ENCODE results near the gene RTTN.

The RTTN gene

GRCh38 chr18:69956057-69956456, 249.4 kb downstream of the RTTN start:
- no peak overlapping the region for H3K4me3 ChIP-seq (ENCODE audit: low read depth in 1 of 2, low read length in 1 of 2)
- H3K27ac ChIP-seq = no peak overlapping the region
- no peaks in the 10 kb centered on the region for H3K36me3 ChIP-seq
- no peak for TF ChIP-seq CTCF (IDR thresholded peaks at IDR 0.05)
- no peaks in the 10 kb centered on the region for H3K27me3 ChIP-seq
- no peaks in the 10 kb centered on the region for H3K9me3 ChIP-seq
- no peaks in the 10 kb centered on the region for H3K4me1 ChIP-seq (ENCODE audit: control insufficient read depth in 1 of 2, insufficient read depth in 1 of 2, low read depth in 1 of 2, low read length in 1 of 2)

- H3K4me3 ChIP-seq (ENCODE audit: low read depth in 1 of 2, low read length in 1 of 2) = no peak overlapping the region
- H3K36me3 ChIP-seq = no peaks in the 10 kb centered on the region
- no peaks in the 10 kb centered on the region for H3K4me1 ChIP-seq (ENCODE audit: control insufficient read depth in 1 of 2, insufficient read depth in 1 of 2, low read depth in 1 of 2, low read length in 1 of 2)
- no peaks in the 10 kb centered on the region for H3K9me3 ChIP-seq
- no peak for TF ChIP-seq CTCF (IDR thresholded peaks at IDR 0.05)
- H3K27me3 ChIP-seq = no peaks in the 10 kb centered on the region
- H3K27ac ChIP-seq = no peak overlapping the region
These were observed 250.6 kb downstream of the RTTN start for GRCh38 chr18:69954719-69955480.

- Histone ChIP-seq H3K4me1 (ENCODE audit: control insufficient read depth in 1 of 2, insufficient read depth in 1 of 2, low read depth in 1 of 2, low read length in 1 of 2) (no peaks in the 10 kb centered on the region), H3K4me3 (ENCODE audit: low read depth in 1 of 2, low read length in 1 of 2) (no peak overlapping the region), H3K9me3 (no peaks in the 10 kb centered on the region), H3K36me3 (no peaks in the 10 kb centered on the region), H3K27ac (no peak overlapping the region), H3K27me3 (no peaks in the 10 kb centered on the region)
- TF ChIP-seq CTCF (IDR thresholded peaks at IDR 0.05) = no peak
These were observed 252.3 kb downstream of the RTTN start for GRCh38 chr18:69953191-69953590.

Data from neutrophil (primary cell).